HG03108 (cell line): ENCODE measurements around the gene TSPAN12.
A peak's percentile ranks its signal among the peaks of the same experiment; 100 is the strongest.

Experiments
- ATAC-seq: cut with Tn5 transposase; IDR thresholded peaks from one replicate; pipeline ENCODE4 v1.9.1; 2021; ENCODE audit warnings: moderate library complexity; ENCODE audit not compliant: unreplicated experiment

Gene TSPAN12

GRCh38 chr7:120843109-120843508, 14.8 kb downstream of the TSPAN12 start:
- ATAC-seq, result no peak

GRCh38 chr7:120842121-120842621, 15.8 kb downstream of the TSPAN12 start:
- no peak for ATAC-seq

GRCh38 chr7:120841608-120842007, 16.3 kb downstream of the TSPAN12 start:
- ATAC-seq, result no peak

- ATAC-seq, result peak; percentile 66
These were observed 19.7 kb downstream of the TSPAN12 start for GRCh38 chr7:120838281-120838682.

- ATAC-seq, result peak; percentile 26
These were observed 20.3 kb downstream of the TSPAN12 start for GRCh38 chr7:120837599-120837998.

- no peak for ATAC-seq
These were observed 21.3 kb downstream of the TSPAN12 start for GRCh38 chr7:120836556-120837115.

- ATAC-seq, result no peak
These were observed 23.2 kb downstream of the TSPAN12 start for GRCh38 chr7:120834726-120835125.

GRCh38 chr7:120833546-120833945, 24.4 kb downstream of the TSPAN12 start:
- no peak for ATAC-seq

- no peak for ATAC-seq
These were observed 25.1 kb downstream of the TSPAN12 start for GRCh38 chr7:120832803-120833202.

GRCh38 chr7:120831260-120831659, 26.7 kb downstream of the TSPAN12 start:
- no peak for ATAC-seq

GRCh38 chr7:120829487-120829886, 28.5 kb downstream of the TSPAN12 start:
- no peak for ATAC-seq

GRCh38 chr7:120828528-120828927, 29.4 kb downstream of the TSPAN12 start:
- no peak for ATAC-seq

- no peak for ATAC-seq
These were observed 30.4 kb downstream of the TSPAN12 start for GRCh38 chr7:120827371-120828118.

- no peak for ATAC-seq
These were observed 32.4 kb downstream of the TSPAN12 start for GRCh38 chr7:120825576-120825975.

- no peak for ATAC-seq
These were observed 32.8 kb downstream of the TSPAN12 start for GRCh38 chr7:120825152-120825551.

- ATAC-seq, result no peak
These were observed 38.1 kb downstream of the TSPAN12 start for GRCh38 chr7:120819861-120820260.

GRCh38 chr7:120817851-120818250, 40.1 kb downstream of the TSPAN12 start:
- no peak for ATAC-seq

GRCh38 chr7:120814253-120814939, 43.5 kb downstream of the TSPAN12 start:
- ATAC-seq, result no peak

- no peak for ATAC-seq
These were observed 44.2 kb downstream of the TSPAN12 start for GRCh38 chr7:120813546-120814252.

- ATAC-seq, result no peak
These were observed 44.9 kb downstream of the TSPAN12 start for GRCh38 chr7:120813089-120813488.

GRCh38 chr7:120809260-120809659, 48.7 kb downstream of the TSPAN12 start:
- no peak for ATAC-seq
